H9 (cell line): ENCODE measurements around the gene LATS2. TPM values are rescaled to one million over a fixed set of nuclear protein-coding genes. Genes with fewer than 3 reads are reported as not detected.

ENCODE experiments used
- DNase-seq: peaks from one replicate; pipeline ENCODE4 v3.0.0-alpha.2; 2017
- H2AFZ ChIP-seq: one replicate; pipeline ENCODE4 v1.6.1; 2013; ENCODE audit warnings: mild to moderate bottlenecking, low read length, control low read depth, moderate library complexity
- H2AK5ac ChIP-seq: 2 replicates; pipeline ENCODE4 v1.6.1; 2013; ENCODE audit warnings: low read length, control low read depth, mixed read lengths; ENCODE audit not compliant: insufficient read length
- H2BK120ac ChIP-seq: one replicate; pipeline ENCODE4 v1.6.1; 2013; ENCODE audit warnings: low read depth, mild to moderate bottlenecking, low read length, control low read depth, inconsistent platforms; ENCODE audit not compliant: poor library complexity, severe bottlenecking
- H2BK12ac ChIP-seq: 2 replicates; pipeline ENCODE4 v1.6.1; 2013; ENCODE audit warnings: low read length, control low read depth, mixed read lengths, low read depth; ENCODE audit not compliant: insufficient read length
- H2BK15ac ChIP-seq: 2 replicates; pipeline ENCODE4 v1.6.1; 2013; ENCODE audit warnings: low read depth, low read length, control low read depth
- H2BK20ac ChIP-seq: one replicate; pipeline ENCODE4 v1.6.1; 2013; ENCODE audit warnings: low read depth, mild to moderate bottlenecking, low read length, control low read depth, inconsistent platforms; ENCODE audit not compliant: poor library complexity, severe bottlenecking
- H2BK5ac ChIP-seq: 2 replicates; pipeline ENCODE4 v1.6.1; 2013; ENCODE audit warnings: low read length, control low read depth, mixed read lengths; ENCODE audit not compliant: insufficient read length
- H3K14ac ChIP-seq: 2 replicates; pipeline ENCODE4 v1.6.1; 2013; ENCODE audit warnings: low read length, control low read depth; ENCODE audit not compliant: insufficient read depth
- H3K18ac ChIP-seq: 2 replicates; pipeline ENCODE4 v1.6.1; 2013; ENCODE audit warnings: low read depth, mild to moderate bottlenecking, mixed read lengths, low read length, control low read depth; ENCODE audit not compliant: insufficient read length
- H3K23ac ChIP-seq: 2 replicates; pipeline ENCODE4 v1.6.1; 2013; ENCODE audit warnings: low read length, control low read depth, mixed read lengths, low read depth; ENCODE audit not compliant: insufficient read length
- H3K23me2 ChIP-seq: 2 replicates; pipeline ENCODE4 v1.6.1; 2013; ENCODE audit warnings: low read depth, mild to moderate bottlenecking, mixed read lengths, low read length, control low read depth; ENCODE audit not compliant: insufficient read length, poor library complexity, severe bottlenecking
- H3K27ac ChIP-seq: 2 replicates; pipeline ENCODE4 v1.5.1; 2013; ENCODE audit warnings: low read length, control low read depth, mixed read lengths, low read depth; ENCODE audit not compliant: insufficient read length
- H3K27me3 ChIP-seq: 2 replicates; pipeline ENCODE4 v1.6.1; 2013; ENCODE audit warnings: low read length, control low read depth, inconsistent platforms; ENCODE audit not compliant: insufficient read depth
- H3K4ac ChIP-seq: 2 replicates; pipeline ENCODE4 v1.6.1; 2013; ENCODE audit warnings: low read depth, mild to moderate bottlenecking, control low read depth, inconsistent platforms, low read length, moderate library complexity
- H3K4me1 ChIP-seq: 2 replicates; pipeline ENCODE4 v1.6.1; 2013; ENCODE audit warnings: low read length, control low read depth, inconsistent platforms; ENCODE audit not compliant: insufficient read depth
- H3K4me2 ChIP-seq: 2 replicates; pipeline ENCODE4 v1.6.1; 2013; ENCODE audit warnings: low read length, control low read depth, mixed read lengths; ENCODE audit not compliant: insufficient read length, insufficient read depth
- H3K56ac ChIP-seq: 2 replicates; pipeline ENCODE4 v1.6.1; 2013; ENCODE audit warnings: low read depth, mild to moderate bottlenecking, mixed read lengths, low read length, control low read depth; ENCODE audit not compliant: insufficient read length
- H3K79me1 ChIP-seq: 2 replicates; pipeline ENCODE4 v1.6.1; 2013; ENCODE audit warnings: low read depth, mild to moderate bottlenecking, moderate library complexity, low read length, control low read depth, inconsistent platforms; ENCODE audit not compliant: insufficient read depth, poor library complexity, severe bottlenecking
- H3K79me2 ChIP-seq: 2 replicates; pipeline ENCODE4 v1.6.1; 2013; ENCODE audit warnings: low read length, control low read depth, inconsistent platforms; ENCODE audit not compliant: insufficient read depth
- H3K9ac ChIP-seq: 2 replicates; pipeline ENCODE4 v1.6.1; 2013; ENCODE audit warnings: low read length, control low read depth, mixed read lengths; ENCODE audit not compliant: insufficient read length; ENCODE audit errors: extremely low read depth
- H3K9me3 ChIP-seq: one replicate; pipeline ENCODE4 v1.6.1; 2013; ENCODE audit warnings: low read depth, low read length, inconsistent platforms; ENCODE audit not compliant: control insufficient read depth
- H3T11ph ChIP-seq: one replicate; pipeline ENCODE4 v1.6.1; 2013; ENCODE audit warnings: mild to moderate bottlenecking, low read length, control low read depth, inconsistent platforms
- H4K20me1 ChIP-seq: one replicate; pipeline ENCODE4 v1.6.1; 2013; ENCODE audit not compliant: control insufficient read depth, insufficient read length, insufficient read depth
- H4K5ac ChIP-seq: 2 replicates; pipeline ENCODE4 v1.6.1; 2013; ENCODE audit warnings: low read depth, mild to moderate bottlenecking, mixed read lengths, low read length, control low read depth; ENCODE audit not compliant: insufficient read length
- H4K8ac ChIP-seq: replicated peaks from 2 replicates; pipeline ENCODE4 v1.6.1; 2013; ENCODE audit warnings: low read length, control low read depth, mixed read lengths, low read depth; ENCODE audit not compliant: insufficient read length
- H4K91ac ChIP-seq: 2 replicates; pipeline ENCODE4 v1.6.1; 2013; ENCODE audit warnings: low read depth, mild to moderate bottlenecking, moderate library complexity, mixed read lengths, low read length, control low read depth; ENCODE audit not compliant: insufficient read length
- H3K27ac Mint-ChIP-seq, 3 experiments: 2 replicates in 2 of 3; 3 replicates in 1 of 3; pipeline ENCODE4 v1.8.0; 2020 to 2021; ENCODE audit warnings: mixed read lengths in 3 of 3, mild to moderate bottlenecking in 1 of 3, moderate library complexity in 1 of 3
- H3K27me3 Mint-ChIP-seq: 2 replicates; pipeline ENCODE4 v1.8.0; 2021; ENCODE audit warnings: low read depth, mild to moderate bottlenecking, moderate library complexity, mixed read lengths
- H3K36me3 Mint-ChIP-seq, 3 experiments: 2 replicates in 2 of 3; 3 replicates in 1 of 3; pipeline ENCODE4 v1.8.0; 2020 to 2021; ENCODE audit warnings: low read depth in 3 of 3, mixed read lengths in 3 of 3; ENCODE audit not compliant: insufficient read depth in 1 of 3
- H3K4me1 Mint-ChIP-seq, 2 experiments: 2 replicates each; pipeline ENCODE4 v1.8.0; 2020; ENCODE audit warnings: mixed read lengths in 2 of 2
- H3K4me3 Mint-ChIP-seq, 2 experiments: 2 replicates in 1 of 2; 3 replicates in 1 of 2; pipeline ENCODE4 v1.8.0; 2020 to 2021; ENCODE audit warnings: mild to moderate bottlenecking in 2 of 2, mixed read lengths in 2 of 2, moderate library complexity in 1 of 2
- H3K9me3 Mint-ChIP-seq, 2 experiments: 2 replicates in 1 of 2; 3 replicates in 1 of 2; pipeline ENCODE4 v1.8.0; 2020; ENCODE audit warnings: mild to moderate bottlenecking in 2 of 2, mixed read lengths in 2 of 2, moderate library complexity in 1 of 2
- WGBS: extraction: QIAGEN DNeasy Blood & Tissue Kit; methylation state at CpG from one replicate; pipeline ENCODE4 v1.1.7; 2013; ENCODE audit warnings: missing lambda C conversion rate, low lambda C conversion rate, mixed read lengths; ENCODE audit not compliant: insufficient read length; ENCODE audit errors: extremely low coverage; 5-methylcytosine and 5-hydroxymethylcytosine counted together
- total RNA-seq: library from RNA; stranded (reverse); gene quantifications from 2 replicates; pipeline ENCODE4 v1.2.1, GENCODE V29; 2021
- TF ChIP-seq, protein P1 (sequence below): fragments of 200-600 bp; sonication (generic); conservative IDR thresholded peaks from 3 replicates; pipeline ENCODE4 v1.8.0; 2021; ENCODE audit warnings: antibody characterized with exemption, mild to moderate bottlenecking

LATS2 gene
- total RNA-seq, 1 experiment from 2014 or later, result 20.0 TPM

DNA sequence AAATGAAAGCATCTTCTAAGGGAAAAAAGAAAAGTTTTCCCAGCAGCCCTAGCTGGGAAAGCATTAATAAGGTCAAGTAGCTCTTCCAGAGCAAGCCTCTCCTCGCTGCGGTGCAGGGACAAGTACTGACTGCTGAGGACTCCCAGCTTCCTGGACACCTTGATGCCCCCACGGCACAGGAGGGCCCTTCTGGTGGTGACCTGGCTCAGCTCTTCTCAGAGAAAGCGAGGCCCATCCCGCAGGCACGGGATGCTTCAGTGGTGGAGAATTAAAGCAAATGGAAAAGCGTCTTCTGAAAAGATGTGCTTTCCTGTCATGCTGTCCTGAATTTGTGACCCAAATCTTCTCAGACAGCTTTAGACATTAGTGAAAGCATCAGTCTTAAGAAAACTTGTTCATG lies 38.8 kb upstream of the LATS2 start:
- Histone ChIP-seq H3K79me2 (no peaks in the 10 kb centered on the region), H3K4ac (no peak overlapping the region), H3K18ac (no peak overlapping the region), H4K20me1 (no peaks in the 10 kb centered on the region), H3K4me2 (no peak overlapping the region), H3K27me3 (no peaks in the 10 kb centered on the region), H3K23me2 (no peaks in the 10 kb centered on the region), H2BK12ac (no peak overlapping the region), H3K9ac (no peak overlapping the region), H3K56ac (no peak overlapping the region), H3K27ac (no peak overlapping the region), H2AK5ac (no peak overlapping the region), H3K23ac (no peak overlapping the region), H3K79me1 (no peaks in the 10 kb centered on the region), H2AFZ (no peak overlapping the region), H2BK120ac (no peak overlapping the region), H2BK15ac (no peak overlapping the region; the same call in 1 of the 2 replicates), H3K4me1 (no peaks in the 10 kb centered on the region), H2BK5ac (no peak overlapping the region), H4K91ac (no peak overlapping the region), H4K8ac (no peak overlapping the region), H4K5ac (no peak overlapping the region), H3K14ac (no peak overlapping the region), H2BK20ac (no peak overlapping the region), H3T11ph (no peak overlapping the region), H3K9me3 (no peaks in the 10 kb centered on the region)
- peaks cover 2% of the 10 kb centered on the region in 2 experiments; a peak in 2 of 4 replicates for H3K4me1 Mint-ChIP-seq
- no CpG with 5 or more reads among the region's 7 CpGs for WGBS
- no peaks in the 10 kb centered on the region for H3K36me3 Mint-ChIP-seq
- TF ChIP-seq, protein P1, sequence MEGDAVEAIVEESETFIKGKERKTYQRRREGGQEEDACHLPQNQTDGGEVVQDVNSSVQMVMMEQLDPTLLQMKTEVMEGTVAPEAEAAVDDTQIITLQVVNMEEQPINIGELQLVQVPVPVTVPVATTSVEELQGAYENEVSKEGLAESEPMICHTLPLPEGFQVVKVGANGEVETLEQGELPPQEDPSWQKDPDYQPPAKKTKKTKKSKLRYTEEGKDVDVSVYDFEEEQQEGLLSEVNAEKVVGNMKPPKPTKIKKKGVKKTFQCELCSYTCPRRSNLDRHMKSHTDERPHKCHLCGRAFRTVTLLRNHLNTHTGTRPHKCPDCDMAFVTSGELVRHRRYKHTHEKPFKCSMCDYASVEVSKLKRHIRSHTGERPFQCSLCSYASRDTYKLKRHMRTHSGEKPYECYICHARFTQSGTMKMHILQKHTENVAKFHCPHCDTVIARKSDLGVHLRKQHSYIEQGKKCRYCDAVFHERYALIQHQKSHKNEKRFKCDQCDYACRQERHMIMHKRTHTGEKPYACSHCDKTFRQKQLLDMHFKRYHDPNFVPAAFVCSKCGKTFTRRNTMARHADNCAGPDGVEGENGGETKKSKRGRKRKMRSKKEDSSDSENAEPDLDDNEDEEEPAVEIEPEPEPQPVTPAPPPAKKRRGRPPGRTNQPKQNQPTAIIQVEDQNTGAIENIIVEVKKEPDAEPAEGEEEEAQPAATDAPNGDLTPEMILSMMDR, result no peak
- no peak for DNase-seq
- no peaks in the 10 kb centered on the region; a peak in 1 of 5 replicates for H3K9me3 Mint-ChIP-seq
- H3K27me3 Mint-ChIP-seq, result peaks cover 3% of the 10 kb centered on the region; the same call in 1 of the 2 replicates
- no peak overlapping the region for H3K27ac Mint-ChIP-seq
- H3K4me3 Mint-ChIP-seq, result no peak overlapping the region
